SK-N-SH (cell line): Measurements from ENCODE around the gene ZSCAN20.

Source experiments
- CHD2 ChIP-seq: fragments of 150-350 bp; IDR thresholded peaks from 2 replicates; pipeline ENCODE4 v1.6.1; 2018; ENCODE audit warnings: low read length; ENCODE audit not compliant: partially characterized antibody
- ELF1 ChIP-seq: IDR thresholded peaks from 2 replicates; pipeline ENCODE4 v1.4.0; 2012
- EP300 ChIP-seq, 2 experiments: IDR thresholded peaks; 2 replicates each; pipeline versions ENCODE4 v1.4.0 to v1.6.1; 2012; ENCODE audit warnings: borderline replicate concordance in 1 of 2, low read depth in 1 of 2, low read length in 1 of 2
- FOXM1 ChIP-seq: IDR thresholded peaks from 2 replicates; pipeline ENCODE4 v1.4.0; 2012; ENCODE audit warnings: low read depth, mild to moderate bottlenecking
- GATA2 ChIP-seq: sonication (generic); formaldehyde crosslinking; IDR thresholded peaks from 2 replicates; pipeline ENCODE4 v1.5.0; 2020; ENCODE audit warnings: mild to moderate bottlenecking, missing genetic modification reagents
- MAX ChIP-seq: IDR thresholded peaks from 2 replicates; pipeline ENCODE4 v1.4.0; 2012; ENCODE audit warnings: low read depth
- NRF1 ChIP-seq: IDR thresholded peaks from 2 replicates; pipeline ENCODE4 v1.6.1; 2012; ENCODE audit warnings: low read depth, mild to moderate bottlenecking, low read length
- POLR2AphosphoS5 ChIP-seq: IDR thresholded peaks from 2 replicates; pipeline ENCODE4 v1.6.1; 2012; ENCODE audit warnings: low read depth, low read length
- REST ChIP-seq: IDR thresholded peaks from 2 replicates; pipeline ENCODE4 v1.6.1; 2012; ENCODE audit warnings: mild to moderate bottlenecking, low read depth, low read length, moderate library complexity
- TAF1 ChIP-seq: IDR thresholded peaks from 2 replicates; pipeline ENCODE4 v1.6.1; 2012; ENCODE audit warnings: low read depth, mild to moderate bottlenecking, low read length, moderate library complexity, borderline replicate concordance
- USF1 ChIP-seq: IDR thresholded peaks from 2 replicates; pipeline ENCODE4 v1.4.0; 2012; ENCODE audit warnings: low read depth, borderline replicate concordance
- TF ChIP-seq, protein P1 (sequence below): fragments of 200-600 bp; sonication (generic); IDR thresholded peaks from 2 replicates; pipeline ENCODE4 v1.6.1; 2017; ENCODE audit warnings: antibody characterized with exemption, mild to moderate bottlenecking, moderate library complexity

DNA sequence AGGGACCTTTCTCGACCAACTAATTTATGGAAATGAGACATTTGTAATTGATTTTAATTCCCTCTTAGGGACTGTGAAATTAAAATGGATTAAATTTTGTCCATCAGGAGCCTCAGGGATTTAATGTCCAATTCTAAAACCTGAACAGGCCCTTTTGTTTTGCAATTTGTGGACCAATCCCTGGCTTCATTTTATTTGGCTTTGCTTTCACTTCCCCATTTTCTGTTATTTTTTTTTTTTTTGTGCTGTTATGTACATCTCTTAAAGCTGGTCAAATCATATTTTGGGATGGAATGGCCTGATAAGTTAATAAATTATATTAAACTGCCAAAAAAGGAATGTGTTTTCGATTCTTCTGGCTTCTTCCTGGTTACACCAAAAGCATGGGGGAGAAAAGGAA, 28.9 kb downstream of the ZSCAN20 start:
- TF ChIP-seq, protein P1, sequence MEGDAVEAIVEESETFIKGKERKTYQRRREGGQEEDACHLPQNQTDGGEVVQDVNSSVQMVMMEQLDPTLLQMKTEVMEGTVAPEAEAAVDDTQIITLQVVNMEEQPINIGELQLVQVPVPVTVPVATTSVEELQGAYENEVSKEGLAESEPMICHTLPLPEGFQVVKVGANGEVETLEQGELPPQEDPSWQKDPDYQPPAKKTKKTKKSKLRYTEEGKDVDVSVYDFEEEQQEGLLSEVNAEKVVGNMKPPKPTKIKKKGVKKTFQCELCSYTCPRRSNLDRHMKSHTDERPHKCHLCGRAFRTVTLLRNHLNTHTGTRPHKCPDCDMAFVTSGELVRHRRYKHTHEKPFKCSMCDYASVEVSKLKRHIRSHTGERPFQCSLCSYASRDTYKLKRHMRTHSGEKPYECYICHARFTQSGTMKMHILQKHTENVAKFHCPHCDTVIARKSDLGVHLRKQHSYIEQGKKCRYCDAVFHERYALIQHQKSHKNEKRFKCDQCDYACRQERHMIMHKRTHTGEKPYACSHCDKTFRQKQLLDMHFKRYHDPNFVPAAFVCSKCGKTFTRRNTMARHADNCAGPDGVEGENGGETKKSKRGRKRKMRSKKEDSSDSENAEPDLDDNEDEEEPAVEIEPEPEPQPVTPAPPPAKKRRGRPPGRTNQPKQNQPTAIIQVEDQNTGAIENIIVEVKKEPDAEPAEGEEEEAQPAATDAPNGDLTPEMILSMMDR, result no peak
- TF ChIP-seq USF1 (no peak), NRF1 (no peak), CHD2 (no peak), FOXM1 (no peak), EP300 (IDR thresholded peaks at IDR 0.05; ENCODE audit: borderline replicate concordance in 1 of 2, low read depth in 1 of 2, low read length in 1 of 2) (no peak), TAF1 (no peak), ELF1 (no peak), REST (no peak), MAX (no peak), GATA2 (CRISPR knock-in tag) (no peak), POLR2AphosphoS5 (no peak)
